GM21737 (cell line): ENCODE data around the gene PLEKHB2.
A peak's percentile ranks its signal among the peaks of the same experiment; 100 is the strongest.
"Not testable (repeated sequence)": the region's sequence is repeated elsewhere in the genome, so short reads cannot be mapped to it uniquely, and the experiment has no call there.

Experiments used
- ATAC-seq: cut with Tn5 transposase; IDR thresholded peaks from one replicate; pipeline ENCODE4 v1.9.1; 2021; ENCODE audit warnings: mild to moderate bottlenecking, moderate library complexity; ENCODE audit not compliant: unreplicated experiment

PLEKHB2 gene

DNA sequence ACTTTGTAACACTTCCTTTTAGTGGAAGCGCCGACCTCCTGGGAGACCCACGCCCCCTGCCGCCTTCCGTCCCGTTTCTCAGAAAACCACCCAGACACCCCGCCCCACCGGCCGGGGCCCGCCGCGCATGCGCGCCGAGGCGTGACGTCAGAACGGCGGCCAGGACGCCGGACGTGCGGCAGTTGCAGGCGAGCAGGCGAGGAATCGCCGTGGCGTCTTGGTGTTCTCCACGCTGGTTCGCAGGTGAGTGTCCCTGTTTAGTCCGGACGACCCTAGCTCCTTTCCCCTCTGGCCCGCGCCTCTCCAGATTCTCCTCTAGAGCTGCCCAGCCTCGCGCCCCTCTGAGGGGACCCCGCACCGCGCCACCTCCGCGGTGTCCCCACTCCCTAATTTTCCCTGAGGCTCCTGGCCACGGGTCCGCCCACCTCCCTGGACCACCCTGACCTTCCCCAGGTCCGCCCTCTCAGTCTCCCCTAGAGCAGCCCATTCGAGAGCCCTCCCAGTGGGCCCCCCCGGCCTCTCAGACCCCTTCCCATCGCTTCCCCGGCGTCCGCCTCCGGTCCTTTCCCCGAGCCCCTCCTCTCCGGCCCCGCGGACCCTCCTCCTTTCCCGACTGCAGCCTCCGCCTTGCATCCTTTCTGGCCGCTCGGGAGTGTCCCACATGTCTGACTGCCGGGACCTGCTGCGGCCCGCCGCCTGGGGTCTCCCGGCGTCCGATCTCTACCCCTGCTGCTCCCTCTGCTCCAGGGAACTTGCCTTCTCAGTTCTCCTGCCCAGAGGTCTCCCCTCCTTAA is at the start of gene PLEKHB2:
Gene PLEKHB2 (plus strand): TSS at position 181 of the 794 bp plus-strand sequence. CDS start 15,606 bp downstream, outside the sequence.
- ATAC-seq, result peak; percentile 75

DNA sequence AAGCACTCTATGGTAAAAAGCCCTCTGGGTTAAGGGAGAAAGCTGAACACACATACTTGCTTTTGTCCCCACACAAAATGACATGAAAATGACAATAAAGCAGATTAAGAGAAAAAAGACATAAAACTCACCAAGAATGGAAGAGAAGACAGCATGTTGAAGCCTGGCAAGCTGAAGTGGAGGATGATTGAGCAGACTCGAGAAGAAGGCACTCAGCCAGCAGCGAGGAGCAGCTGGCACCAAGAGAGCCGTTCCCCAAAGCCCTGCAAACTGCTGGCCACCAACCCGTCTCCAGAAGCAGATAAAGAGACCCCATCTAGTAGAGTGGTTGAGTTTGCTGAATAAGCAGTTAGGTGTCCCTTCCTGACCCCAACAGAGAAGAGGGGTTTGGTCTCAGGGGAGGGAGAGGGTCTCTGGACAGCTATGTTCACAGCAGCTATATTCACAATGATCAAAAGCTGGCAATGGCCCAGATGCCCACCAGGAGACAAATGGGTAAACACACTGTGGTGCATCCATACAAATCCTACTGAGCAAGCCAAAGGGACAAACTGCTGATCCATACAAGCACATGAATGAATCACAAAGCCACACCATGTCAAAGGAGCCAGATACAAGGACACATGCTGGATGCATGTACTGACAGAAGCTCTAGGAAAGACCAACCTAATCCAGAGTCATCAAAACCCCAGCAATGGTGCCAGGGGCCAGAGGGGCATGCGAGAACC is 48.8 kb upstream of the PLEKHB2 start:
- no peak for ATAC-seq

DNA sequence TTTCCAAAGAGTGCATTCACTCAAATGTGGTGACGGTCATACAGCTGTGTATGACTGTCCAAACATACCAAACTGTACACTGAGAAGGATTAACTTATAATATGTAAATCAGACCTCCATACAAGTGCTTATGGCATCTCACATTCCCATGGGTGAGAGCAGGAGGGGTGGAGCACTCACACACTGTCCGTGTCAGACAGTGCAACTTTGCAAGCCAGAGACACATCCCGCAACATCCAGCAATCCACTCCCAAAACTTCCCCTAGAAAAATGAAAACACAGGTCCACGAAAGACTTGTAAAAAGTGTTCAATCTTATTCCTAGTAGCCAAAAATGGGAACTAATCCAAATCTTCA is 48.2 kb upstream of the PLEKHB2 start:
- ATAC-seq, result no peak

- no peak for ATAC-seq
These were observed 46.8 kb upstream of the PLEKHB2 start for GRCh38 chr2:131058214-131058843.

GRCh38 chr2:131058920-131059319 is 46.2 kb upstream of the PLEKHB2 start:
- no peak for ATAC-seq

GRCh38 chr2:131063501-131064283 is 41.4 kb upstream of the PLEKHB2 start:
- no peak for ATAC-seq

- no peak for ATAC-seq
These were observed 40.3 kb upstream of the PLEKHB2 start for GRCh38 chr2:131064589-131065512.

DNA sequence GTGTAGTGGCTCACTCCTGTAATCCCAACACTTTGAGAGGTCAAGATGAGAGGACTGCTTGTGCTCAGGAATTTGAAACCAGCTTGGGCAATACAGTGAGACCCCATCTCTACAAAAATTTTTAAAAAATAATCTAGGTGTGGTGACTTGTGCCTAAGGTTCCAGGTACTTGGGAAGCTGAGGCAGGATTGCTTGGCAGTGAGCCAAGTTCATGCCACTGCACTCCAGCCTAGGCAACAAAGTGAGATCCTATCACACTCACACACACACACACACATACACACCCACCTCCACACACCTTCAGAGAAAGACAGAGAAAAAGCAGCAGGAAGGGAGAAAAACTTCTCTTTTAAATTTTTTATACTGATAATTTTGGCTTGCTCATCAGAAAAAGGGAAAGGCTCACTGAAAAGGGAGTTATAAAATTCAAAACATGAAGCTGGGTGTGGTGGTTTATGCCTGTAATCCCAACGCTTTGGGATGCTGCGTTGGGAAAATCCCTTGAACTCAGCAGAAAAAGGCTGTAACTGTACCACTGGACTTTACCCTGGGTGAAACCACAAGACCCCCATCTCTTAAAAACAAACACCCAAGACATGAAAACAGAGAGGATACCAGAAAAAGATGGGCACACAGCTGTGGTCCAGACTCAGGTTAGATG is 37.5 kb upstream of the PLEKHB2 start:
- ATAC-seq, result no peak

DNA sequence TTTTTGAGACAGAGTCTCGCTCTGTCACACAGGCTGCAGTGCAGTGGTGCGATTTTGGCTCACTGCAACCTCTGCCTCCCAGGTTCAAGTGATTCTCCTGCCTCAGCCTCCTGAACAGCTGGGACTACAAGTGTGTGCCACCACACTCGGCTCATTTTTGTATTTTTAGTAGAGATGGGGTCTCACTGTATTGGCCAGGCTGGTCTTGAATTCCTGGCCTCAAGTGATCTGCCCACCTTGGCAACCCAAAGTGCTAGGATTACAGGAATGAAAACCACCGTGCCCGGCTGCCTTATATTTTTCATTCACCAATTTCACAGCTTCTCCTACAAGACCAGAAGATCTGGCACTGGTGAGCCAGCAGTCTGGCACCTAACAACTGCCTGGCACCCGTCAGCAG is 37.0 kb upstream of the PLEKHB2 start:
- not testable (repeated sequence) for ATAC-seq

- ATAC-seq, result not testable (repeated sequence)
These were observed 29.6 kb upstream of the PLEKHB2 start for GRCh38 chr2:131075578-131075977.

GRCh38 chr2:131076707-131077106 is 28.4 kb upstream of the PLEKHB2 start:
- ATAC-seq, result no peak

DNA sequence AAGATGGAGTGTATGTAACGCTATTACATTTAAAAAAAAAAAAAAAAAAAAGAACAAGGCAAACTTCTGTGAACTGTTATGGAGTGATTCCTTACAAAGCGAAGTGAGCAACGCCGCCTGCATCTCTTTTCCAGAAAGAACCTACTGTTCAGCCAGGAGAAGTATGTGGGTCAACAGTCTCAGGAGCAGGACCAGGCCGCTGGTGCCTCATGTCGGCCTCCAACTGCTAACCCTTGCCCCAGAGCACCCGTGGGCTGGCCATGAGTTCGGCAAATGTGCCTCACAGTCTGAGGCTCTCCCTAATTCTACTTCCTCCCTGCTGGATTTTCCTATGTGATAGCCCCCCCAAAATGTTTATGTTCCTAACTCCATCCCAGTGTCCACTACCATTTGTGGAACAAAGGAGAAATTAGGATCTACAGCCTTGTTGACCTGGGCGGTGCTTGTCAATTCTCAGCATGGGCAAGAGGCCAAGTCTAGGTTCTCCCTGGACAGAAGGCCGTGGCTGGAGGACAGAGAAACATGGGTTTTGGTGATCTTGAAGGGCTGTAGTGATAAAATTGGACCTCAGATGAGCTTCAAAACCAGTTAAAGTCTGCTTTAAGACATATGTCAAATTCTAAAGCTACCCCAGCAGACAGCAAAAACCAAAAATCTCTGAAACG is 27.8 kb upstream of the PLEKHB2 start:
- no peak for ATAC-seq

- no peak for ATAC-seq
These were observed 27.2 kb upstream of the PLEKHB2 start for GRCh38 chr2:131077966-131078365.

DNA sequence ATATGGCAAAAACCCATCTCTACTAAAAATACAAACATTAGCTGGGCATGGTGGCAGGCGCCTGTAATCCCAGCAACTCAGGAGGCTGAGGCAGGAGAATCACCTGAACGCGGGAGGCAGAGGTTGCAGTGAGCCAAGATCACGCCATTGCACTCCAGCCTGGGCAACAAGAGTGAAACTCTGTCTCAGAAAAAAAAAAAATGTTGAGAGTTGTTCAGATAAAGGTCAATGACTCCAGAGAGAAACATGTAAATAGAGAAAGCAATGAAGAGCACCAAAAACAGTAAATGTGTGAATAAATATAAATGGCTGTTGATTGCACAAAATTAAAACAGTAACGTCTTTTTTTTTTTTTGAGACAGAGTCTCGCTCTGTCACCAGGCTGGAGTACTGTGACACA is 25.2 kb upstream of the PLEKHB2 start:
- not testable (repeated sequence) for ATAC-seq

- ATAC-seq, result no peak
These were observed 23.9 kb upstream of the PLEKHB2 start for GRCh38 chr2:131081190-131081589.

DNA sequence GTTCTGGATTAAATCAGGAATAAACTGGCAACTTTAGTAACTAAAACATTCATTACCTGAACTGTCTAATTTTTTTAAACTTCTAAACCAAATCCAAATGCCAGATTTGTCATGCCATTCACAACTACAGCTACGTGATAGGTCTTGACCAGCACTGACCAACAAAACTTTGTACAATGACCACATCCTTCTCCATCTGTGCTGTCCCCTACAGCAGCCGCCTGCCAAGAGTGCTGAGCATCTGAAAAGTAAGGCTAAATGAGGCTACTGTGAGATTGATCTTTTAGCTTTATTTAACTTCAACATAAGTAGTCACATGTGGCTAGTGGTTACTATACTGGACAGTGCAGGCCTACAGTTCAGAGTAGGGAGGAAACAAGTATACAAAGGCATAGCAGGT is 19.5 kb upstream of the PLEKHB2 start:
- no peak for ATAC-seq

DNA sequence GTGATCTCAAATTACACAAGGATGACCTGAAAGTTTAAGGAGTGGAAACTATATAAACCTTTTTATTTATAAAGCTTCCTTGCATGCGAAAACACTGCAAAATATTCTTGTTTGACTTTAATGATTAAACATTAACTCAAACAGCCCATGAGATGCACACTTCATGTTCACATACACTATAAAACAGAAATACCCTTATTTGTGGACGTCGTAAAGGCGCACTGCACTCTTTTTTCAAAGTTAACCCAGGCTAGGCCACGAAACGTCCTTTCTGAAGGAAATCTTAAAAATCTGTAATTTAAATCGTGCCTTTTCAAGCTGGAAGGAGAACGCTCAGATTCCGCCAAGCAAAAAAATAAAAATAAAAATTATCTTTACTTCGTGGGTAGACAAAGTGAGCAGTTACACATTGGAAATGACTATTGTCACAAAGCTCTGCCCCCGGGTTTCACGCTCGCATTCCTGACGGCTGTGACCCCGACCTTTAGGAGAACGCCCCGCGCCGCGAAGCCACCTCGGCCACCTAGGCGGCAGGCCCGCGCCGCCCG is 12.6 kb upstream of the PLEKHB2 start:
- ATAC-seq, result no peak

- peak; percentile 89 for ATAC-seq
These were observed 12.0 kb upstream of the PLEKHB2 start, which contains the start of gene FAM168B for GRCh38 chr2:131093006-131093695. FAM168B (minus strand) TSS chr2:131093460; CDS start chr2:131082646, 10,814 bp downstream.
